Measurements from ENCODE around the gene NRG4.

GRCh38 chr15:76035593-76035992, 23.4 kb upstream of the NRG4 start:
- TF ChIP-seq CTCF (IDR thresholded peaks at IDR 0.05) (no peak), POLR2A (IDR thresholded peaks at IDR 0.05) (no peak)

All from adrenal gland (tissue), 5 donors.